Measurements from ENCODE around the gene TUSC2. TPM values are rescaled to one million over a fixed set of nuclear protein-coding genes. Genes with fewer than 3 reads are reported as not detected.

The TUSC2 gene
- polyA plus RNA-seq, 3 donors: 22.6 to 25.7 (median 24.5) TPM

- DNase-seq (ENCODE audit: low read depth in 3 of 3, low spot score in 2 of 3): no peak
Measured at GRCh38 chr3:50338965-50339364, 10.9 kb upstream of the TUSC2 start.

- peak in 2 of 3 donors; percentile 95 to 96 for DNase-seq (ENCODE audit: low read depth in 3 of 3, low spot score in 2 of 3)
Measured at GRCh38 chr3:50337175-50337861, 9.3 kb upstream of the TUSC2 start.

DNA sequence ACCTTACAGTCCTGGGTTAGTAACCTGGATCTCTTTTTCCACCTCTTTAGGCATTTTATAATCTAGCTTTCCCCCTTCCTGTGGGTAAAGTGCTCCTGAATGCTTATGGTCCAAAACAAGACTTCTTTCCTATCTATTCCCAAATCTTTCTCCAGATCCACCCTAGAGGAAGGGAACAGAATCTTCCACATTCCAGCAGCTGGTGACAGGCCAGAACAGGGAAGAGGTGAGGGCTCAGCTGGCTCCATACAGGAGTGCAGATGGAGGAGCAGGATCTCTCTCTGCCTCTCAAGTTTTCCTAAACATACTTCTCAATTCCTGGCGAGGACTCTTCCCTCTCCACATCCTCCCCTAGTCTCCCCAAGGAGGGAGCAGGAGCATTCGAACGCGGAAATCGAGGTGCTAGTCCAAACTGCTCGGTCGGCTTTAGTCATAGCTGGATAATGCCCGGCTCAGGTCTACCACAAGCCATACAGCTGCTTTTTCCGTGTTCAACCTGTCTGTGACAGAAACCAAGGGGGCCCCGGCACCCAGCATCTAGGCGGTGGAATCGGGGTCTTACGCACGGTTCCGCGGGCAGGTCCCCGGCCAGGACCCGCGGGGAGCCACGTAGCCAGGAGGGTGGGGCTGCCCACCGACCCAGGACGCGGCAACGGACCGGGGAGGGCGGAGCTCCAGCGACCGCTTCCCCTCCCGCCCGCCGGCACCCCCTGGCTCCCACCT, 8.6 kb upstream of the TUSC2 start:
- DNase-seq (ENCODE audit: low read depth in 3 of 3, low spot score in 2 of 3): no peak

- no peak for DNase-seq (ENCODE audit: low read depth in 3 of 3, low spot score in 2 of 3)
Measured at GRCh38 chr3:50334339-50335075, 6.5 kb upstream of the TUSC2 start.

DNA sequence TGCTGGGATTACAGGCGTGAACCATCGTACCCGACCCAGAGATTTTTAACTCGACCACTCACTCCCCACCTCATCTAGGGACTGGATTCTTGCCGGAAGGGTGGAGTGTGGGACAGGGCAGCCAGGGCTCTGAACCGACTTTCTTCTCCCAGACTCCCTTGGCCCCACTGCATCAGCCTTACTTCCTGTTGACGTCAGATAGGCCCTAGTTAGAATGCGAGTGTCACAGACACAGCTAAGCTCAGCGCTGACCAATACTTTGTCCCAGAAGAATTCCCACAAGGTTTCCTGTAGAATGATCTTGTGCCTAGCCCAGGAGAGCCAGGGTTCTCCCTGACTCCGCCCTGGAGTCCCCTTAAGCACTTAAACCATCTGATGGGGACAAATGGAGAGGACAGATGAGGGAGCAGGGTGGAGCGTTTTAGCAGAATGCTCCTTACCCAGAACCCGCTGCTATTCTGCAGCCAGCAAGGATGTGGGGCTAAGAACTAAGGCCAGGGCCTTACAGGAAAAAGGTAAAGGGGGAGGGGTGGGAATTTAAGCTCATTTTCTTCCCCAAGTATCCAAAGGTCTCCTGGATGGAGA, 5.8 kb upstream of the TUSC2 start:
- no peak for DNase-seq (ENCODE audit: low read depth in 3 of 3, low spot score in 2 of 3)

GRCh38 chr3:50331364-50331907, 3.4 kb upstream of the TUSC2 start:
- DNase-seq (ENCODE audit: low read depth in 3 of 3, low spot score in 2 of 3): no peak

DNA sequence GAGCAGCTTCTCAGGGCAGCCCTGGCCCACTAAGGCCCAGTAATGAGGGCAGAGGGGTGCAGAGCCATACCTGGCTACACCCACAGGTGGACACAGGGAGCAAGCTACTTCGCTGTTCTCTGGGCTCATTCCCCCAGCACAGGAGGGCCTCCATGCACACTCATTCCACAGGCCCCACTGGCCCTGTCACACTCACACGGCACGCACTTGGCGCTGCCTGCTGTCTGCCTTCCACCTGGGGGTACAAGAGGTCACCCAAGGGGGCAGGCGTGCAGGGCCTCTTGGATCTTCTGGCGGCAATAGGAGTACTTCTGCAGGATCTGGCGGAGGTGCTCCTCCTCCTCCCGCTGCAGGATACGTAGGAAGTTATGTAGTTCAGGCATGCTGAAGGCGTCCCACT, 2.3 kb upstream of the TUSC2 start:
- no peak for DNase-seq (ENCODE audit: low read depth in 3 of 3, low spot score in 2 of 3)

DNA sequence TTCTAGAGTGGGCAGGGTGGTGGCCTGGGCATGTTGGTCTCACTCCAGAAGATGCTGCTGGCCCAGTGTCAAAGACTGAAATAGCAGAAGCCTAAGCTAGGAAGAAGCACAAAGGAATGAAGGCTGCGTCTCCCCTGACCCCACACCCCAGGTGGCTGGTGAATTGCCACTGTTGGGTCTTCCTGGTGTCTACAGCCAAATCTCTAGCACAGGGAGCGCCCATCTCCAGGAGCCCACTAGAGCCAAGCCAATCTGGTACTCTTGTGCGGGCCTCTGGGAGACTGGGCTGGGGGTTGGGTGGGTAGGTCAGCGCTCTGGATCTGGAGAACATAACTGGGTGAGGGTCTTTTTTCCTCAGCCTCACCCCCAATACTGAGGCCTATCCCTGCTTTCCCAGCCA, 894 bp downstream of the TUSC2 start:
- no peak for DNase-seq (ENCODE audit: low read depth in 3 of 3, low spot score in 2 of 3)

DNA sequence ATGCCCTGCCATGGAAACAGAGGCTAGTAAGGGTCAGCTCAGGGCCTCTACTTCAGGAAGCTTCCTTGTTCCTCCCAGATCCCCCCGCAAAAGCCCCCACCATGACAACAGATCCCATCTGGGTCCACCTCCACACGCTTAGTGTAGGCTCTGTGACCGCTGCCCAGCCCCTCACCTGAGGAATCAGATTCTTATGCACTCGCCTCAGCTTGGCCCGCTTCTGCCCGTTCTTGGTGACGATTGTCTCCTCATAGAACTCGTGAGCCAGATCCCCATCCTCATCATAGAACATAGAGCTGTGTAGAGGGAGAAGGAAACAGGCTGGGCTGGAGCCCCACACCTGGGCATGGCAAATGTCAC, 1.9 kb downstream of the TUSC2 start:
- DNase-seq (ENCODE audit: low read depth in 3 of 3, low spot score in 2 of 3): no peak

GRCh38 chr3:50325497-50326181, 2.4 kb downstream of the TUSC2 start:
- DNase-seq (ENCODE audit: low read depth in 3 of 3, low spot score in 2 of 3): no peak

DNA sequence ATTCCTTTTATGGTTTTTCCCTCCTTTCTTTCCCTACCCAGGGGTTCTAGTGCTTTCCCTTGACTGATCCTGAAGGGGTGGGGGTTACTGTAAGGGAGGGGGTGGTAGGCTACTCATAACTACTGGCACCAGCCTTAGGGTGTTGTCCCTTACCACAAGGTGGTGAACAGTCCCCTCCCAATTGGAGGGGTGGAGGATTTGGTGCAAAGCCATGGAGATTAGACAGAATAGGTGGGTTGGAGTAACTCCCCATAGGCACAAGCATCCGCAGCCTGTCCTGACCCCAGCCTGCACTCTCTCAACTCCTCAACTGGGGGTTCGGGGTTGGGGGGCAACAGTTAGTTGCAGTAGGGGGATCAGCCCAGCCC, 2.9 kb downstream of the TUSC2 start:
- DNase-seq (ENCODE audit: low read depth in 3 of 3, low spot score in 2 of 3): no peak

GRCh38 chr3:50324351-50325112, 3.5 kb downstream of the TUSC2 start:
- no peak for DNase-seq (ENCODE audit: low read depth in 3 of 3, low spot score in 2 of 3)

GRCh38 chr3:50323614-50324199, 4.3 kb downstream of the TUSC2 start:
- DNase-seq (ENCODE audit: low read depth in 3 of 3, low spot score in 2 of 3): no peak

- DNase-seq (ENCODE audit: low read depth in 3 of 3, low spot score in 2 of 3): no peak
Measured at GRCh38 chr3:50323092-50323600, 4.9 kb downstream of the TUSC2 start.

- no peak for DNase-seq (ENCODE audit: low read depth in 3 of 3, low spot score in 2 of 3)
Measured at GRCh38 chr3:50322386-50323091, 5.5 kb downstream of the TUSC2 start, which contains the start of gene HYAL2. TSS of gene HYAL2 (minus strand) at chr3:50322745. CDS start at chr3:50320489, 2,256 bp downstream.

DNA sequence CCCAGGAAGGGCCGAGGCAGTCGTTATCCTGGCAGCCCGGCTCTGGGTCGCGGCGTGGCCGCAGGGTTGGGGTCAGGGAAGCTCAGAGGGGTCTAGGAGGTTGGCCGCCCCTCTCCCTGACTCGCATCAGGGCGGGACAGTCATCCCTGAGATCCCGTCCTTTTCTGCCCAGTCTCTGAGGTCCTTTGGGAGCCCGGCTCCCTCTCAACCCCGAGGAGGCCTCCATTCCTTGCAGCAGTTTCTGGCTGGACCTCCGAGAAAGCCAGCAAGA, 6.0 kb downstream of the TUSC2 start:
- no peak for DNase-seq (ENCODE audit: low read depth in 3 of 3, low spot score in 2 of 3)

- DNase-seq (ENCODE audit: low read depth in 3 of 3, low spot score in 2 of 3): peak in 1 of 3 donors; percentile 87
Measured at GRCh38 chr3:50321336-50322114, 6.5 kb downstream of the TUSC2 start.

GRCh38 chr3:50320853-50321335, 7.1 kb downstream of the TUSC2 start:
- peak in 1 of 3 donors; percentile 68 for DNase-seq (ENCODE audit: low read depth in 3 of 3, low spot score in 2 of 3)
